Measurements from ENCODE around the gene TH. TPM values are rescaled to one million over a fixed set of nuclear protein-coding genes. Genes with fewer than 3 reads are reported as not detected.

TH gene
- total RNA-seq, 2 experiments from 2014 or later, result not detected

- Histone ChIP-seq H3K79me2 (ENCODE audit: insufficient read depth, low read depth, low read length) (no peaks in the 10 kb centered on the region), H3K4me1 (ENCODE audit: insufficient read depth, low read length, poor library complexity, severe bottlenecking) (no peaks in the 10 kb centered on the region), H4K20me1 (ENCODE audit: insufficient read depth, low read length) (no peaks in the 10 kb centered on the region), H3K4me3 (ENCODE audit: low read depth, low read length, poor library complexity, severe bottlenecking) (no peak overlapping the region), H3K9me2 (ENCODE audit: insufficient read depth, low read length) (no peaks in the 10 kb centered on the region), H3K36me3 (ENCODE audit: insufficient read depth, low read length) (no peaks in the 10 kb centered on the region), H2AFZ (ENCODE audit: low read length) (no peak overlapping the region), H3K9me3 (ENCODE audit: low read length) (no peaks in the 10 kb centered on the region), H3K4me2 (ENCODE audit: low read length) (no peak overlapping the region), H3K27ac (ENCODE audit: low read depth, low read length, poor library complexity, severe bottlenecking) (no peak overlapping the region)
- TF ChIP-seq CTCF (conservative IDR thresholded peaks at IDR 0.05; ENCODE audit: low read length) (no peak), EZH2phosphoT487 (IDR thresholded peaks at IDR 0.05; ENCODE audit: borderline replicate concordance, low read depth, low read length) (no peak)
- intact Hi-C loops (cut with micrococcal nuclease; ENCODE audit: unreplicated experiment), result no loop called here
- no TSS peak for BruUV-seq (replicated peaks)
- ChIA-PET POLR2A (no interaction called here), CTCF (ENCODE audit: unreplicated experiment) (no interaction called here)
- DNase-seq (ENCODE audit: low spot score), result no peak
These were observed 42.4 kb upstream of the TH start for GRCh38 chr11:2213890-2214526.

GRCh38 chr11:2213384-2213842 is 41.8 kb upstream of the TH start:
- Histone ChIP-seq H3K4me3 (ENCODE audit: low read depth, low read length, poor library complexity, severe bottlenecking) (no peak overlapping the region), H3K79me2 (ENCODE audit: insufficient read depth, low read depth, low read length) (no peaks in the 10 kb centered on the region), H3K36me3 (ENCODE audit: insufficient read depth, low read length) (no peaks in the 10 kb centered on the region), H3K9me2 (ENCODE audit: insufficient read depth, low read length) (no peaks in the 10 kb centered on the region), H3K4me1 (ENCODE audit: insufficient read depth, low read length, poor library complexity, severe bottlenecking) (no peaks in the 10 kb centered on the region), H3K4me2 (ENCODE audit: low read length) (no peak overlapping the region), H3K27ac (ENCODE audit: low read depth, low read length, poor library complexity, severe bottlenecking) (no peak overlapping the region), H3K9me3 (ENCODE audit: low read length) (no peaks in the 10 kb centered on the region), H4K20me1 (ENCODE audit: insufficient read depth, low read length) (no peaks in the 10 kb centered on the region), H2AFZ (ENCODE audit: low read length) (no peak overlapping the region)
- intact Hi-C loops (cut with micrococcal nuclease; ENCODE audit: unreplicated experiment), result no loop called here
- no peak for DNase-seq (ENCODE audit: low spot score)
- no TSS peak for BruUV-seq (replicated peaks)
- CTCF ChIA-PET (ENCODE audit: unreplicated experiment), result no interaction called here
- TF ChIP-seq EZH2phosphoT487 (IDR thresholded peaks at IDR 0.05; ENCODE audit: borderline replicate concordance, low read depth, low read length) (no peak), CTCF (conservative IDR thresholded peaks at IDR 0.05; ENCODE audit: low read length) (no peak)
- POLR2A ChIA-PET, result no interaction called here

- ChIA-PET CTCF (ENCODE audit: unreplicated experiment) (no interaction called here), POLR2A (no interaction called here)
- intact Hi-C loops (cut with micrococcal nuclease; ENCODE audit: unreplicated experiment), result no loop called here
- H3K4me1 ChIP-seq (ENCODE audit: insufficient read depth, low read length, poor library complexity, severe bottlenecking), result no peaks in the 10 kb centered on the region
- TF ChIP-seq CTCF (conservative IDR thresholded peaks at IDR 0.05; ENCODE audit: low read length) (no peak), EZH2phosphoT487 (IDR thresholded peaks at IDR 0.05; ENCODE audit: borderline replicate concordance, low read depth, low read length) (no peak)
- no TSS peak for BruUV-seq (replicated peaks)
- H2AFZ ChIP-seq (ENCODE audit: low read length), result no peak overlapping the region
- no peaks in the 10 kb centered on the region for H3K9me2 ChIP-seq (ENCODE audit: insufficient read depth, low read length)
- no peaks in the 10 kb centered on the region for H4K20me1 ChIP-seq (ENCODE audit: insufficient read depth, low read length)
- H3K9me3 ChIP-seq (ENCODE audit: low read length), result no peaks in the 10 kb centered on the region
- no peak overlapping the region for H3K27ac ChIP-seq (ENCODE audit: low read depth, low read length, poor library complexity, severe bottlenecking)
- H3K4me2 ChIP-seq (ENCODE audit: low read length), result no peak overlapping the region
- H3K36me3 ChIP-seq (ENCODE audit: insufficient read depth, low read length), result no peaks in the 10 kb centered on the region
- H3K79me2 ChIP-seq (ENCODE audit: insufficient read depth, low read depth, low read length), result no peaks in the 10 kb centered on the region
- DNase-seq (ENCODE audit: low spot score), result no peak
- H3K4me3 ChIP-seq (ENCODE audit: low read depth, low read length, poor library complexity, severe bottlenecking), result no peak overlapping the region
These were observed 41.0 kb upstream of the TH start for GRCh38 chr11:2212411-2213251.

All from OCI-LY7 (cell line).